Measurements from ENCODE around the gene CHRM4. TPM values are rescaled to one million over a fixed set of nuclear protein-coding genes. Genes with fewer than 3 reads are reported as not detected.
A peak's percentile ranks its signal among the peaks of the same experiment; 100 is the strongest.

CHRM4 gene
- total and polyA plus RNA-seq, 12 donors: 0.14 to 0.81 (median 0.39) TPM; not detected in 6

DNA sequence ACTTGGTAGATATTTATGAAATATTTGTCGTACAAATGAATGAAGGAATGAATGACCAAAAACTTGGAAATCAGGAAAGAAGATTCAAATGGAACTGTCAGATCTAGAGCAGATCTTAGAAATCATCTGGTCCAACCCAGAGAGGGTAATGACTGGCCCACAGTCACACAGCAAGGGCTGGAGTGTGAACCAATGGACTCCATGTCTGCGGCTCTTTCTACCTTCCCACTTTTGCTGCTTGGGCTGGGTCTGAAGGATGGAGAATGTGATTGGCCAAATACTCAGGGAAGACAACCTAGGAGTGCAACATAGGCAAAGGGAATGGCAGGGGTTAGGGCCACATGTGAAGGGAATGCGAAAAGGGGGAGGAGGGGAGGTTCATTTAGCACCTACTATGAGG, 50.1 kb downstream of the CHRM4 start:
- DNase-seq: no peak
- H3K27me3 ChIP-seq: no peaks in the 10 kb centered on the region
- TF ChIP-seq POLR2A (IDR thresholded peaks at IDR 0.05): no peak
- TF ChIP-seq, protein P1, sequence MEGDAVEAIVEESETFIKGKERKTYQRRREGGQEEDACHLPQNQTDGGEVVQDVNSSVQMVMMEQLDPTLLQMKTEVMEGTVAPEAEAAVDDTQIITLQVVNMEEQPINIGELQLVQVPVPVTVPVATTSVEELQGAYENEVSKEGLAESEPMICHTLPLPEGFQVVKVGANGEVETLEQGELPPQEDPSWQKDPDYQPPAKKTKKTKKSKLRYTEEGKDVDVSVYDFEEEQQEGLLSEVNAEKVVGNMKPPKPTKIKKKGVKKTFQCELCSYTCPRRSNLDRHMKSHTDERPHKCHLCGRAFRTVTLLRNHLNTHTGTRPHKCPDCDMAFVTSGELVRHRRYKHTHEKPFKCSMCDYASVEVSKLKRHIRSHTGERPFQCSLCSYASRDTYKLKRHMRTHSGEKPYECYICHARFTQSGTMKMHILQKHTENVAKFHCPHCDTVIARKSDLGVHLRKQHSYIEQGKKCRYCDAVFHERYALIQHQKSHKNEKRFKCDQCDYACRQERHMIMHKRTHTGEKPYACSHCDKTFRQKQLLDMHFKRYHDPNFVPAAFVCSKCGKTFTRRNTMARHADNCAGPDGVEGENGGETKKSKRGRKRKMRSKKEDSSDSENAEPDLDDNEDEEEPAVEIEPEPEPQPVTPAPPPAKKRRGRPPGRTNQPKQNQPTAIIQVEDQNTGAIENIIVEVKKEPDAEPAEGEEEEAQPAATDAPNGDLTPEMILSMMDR (IDR thresholded peaks at IDR 0.05): no peak
- WGBS, 4 donors: 87 to 92% (median 90%) methylated on average over 3 of the region's 3 CpGs
- intact Hi-C loops (cut with DNase I): no loop called here
- no peaks in the 10 kb centered on the region for H3K36me3 ChIP-seq (replicated peaks in 1 of 2)
- no peak overlapping the region for H3K27ac ChIP-seq
- peaks cover 0 to 23% of the 10 kb centered on the region in 2 donors for H3K4me1 ChIP-seq (replicated peaks in 1 of 2)
- H3K9me3 ChIP-seq (replicated peaks in 1 of 3): no peaks in the 10 kb centered on the region
- H3K4me3 ChIP-seq: no peak overlapping the region

DNA sequence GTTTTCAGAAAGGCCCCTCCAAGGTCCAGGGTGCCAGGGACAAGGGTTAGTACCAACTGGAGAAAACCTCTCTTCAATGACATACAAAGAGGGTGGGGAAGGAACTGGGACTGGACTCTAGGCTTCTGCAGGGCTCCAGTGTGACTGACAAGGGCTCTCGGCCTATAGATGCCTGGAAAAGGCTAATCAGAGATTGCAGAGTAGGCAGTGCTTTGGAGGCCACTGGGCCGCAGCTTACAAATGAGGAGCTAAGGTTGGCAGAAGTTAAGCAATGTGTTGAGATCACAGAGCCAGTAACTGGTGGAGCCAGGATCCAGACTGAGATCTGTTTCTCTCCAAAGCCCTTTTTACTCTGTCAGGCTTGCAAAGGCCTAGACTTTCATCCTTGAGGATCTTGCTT, 51.8 kb downstream of the CHRM4 start:
- Histone ChIP-seq H3K4me1 (replicated peaks in 1 of 2) (peaks cover 0 to 23% of the 10 kb centered on the region in 2 donors), H3K9me3 (replicated peaks in 1 of 3) (no peaks in the 10 kb centered on the region), H3K36me3 (replicated peaks in 1 of 2) (no peaks in the 10 kb centered on the region), H3K4me3 (no peak overlapping the region), H3K27me3 (no peaks in the 10 kb centered on the region), H3K27ac (peak overlapping the region in 2 of 5 donors; percentile 53 to 70)
- TF ChIP-seq, protein P1 (IDR thresholded peaks at IDR 0.05): no peak
- TF ChIP-seq POLR2A (IDR thresholded peaks at IDR 0.05): no peak
- 72 to 84% (median 75%) methylated on average over 2 of the region's 2 CpGs for WGBS, 4 donors
- intact Hi-C loops (cut with DNase I): no loop called here
- peak in 2 of 7 donors; percentile 69 to 76 for DNase-seq

DNA sequence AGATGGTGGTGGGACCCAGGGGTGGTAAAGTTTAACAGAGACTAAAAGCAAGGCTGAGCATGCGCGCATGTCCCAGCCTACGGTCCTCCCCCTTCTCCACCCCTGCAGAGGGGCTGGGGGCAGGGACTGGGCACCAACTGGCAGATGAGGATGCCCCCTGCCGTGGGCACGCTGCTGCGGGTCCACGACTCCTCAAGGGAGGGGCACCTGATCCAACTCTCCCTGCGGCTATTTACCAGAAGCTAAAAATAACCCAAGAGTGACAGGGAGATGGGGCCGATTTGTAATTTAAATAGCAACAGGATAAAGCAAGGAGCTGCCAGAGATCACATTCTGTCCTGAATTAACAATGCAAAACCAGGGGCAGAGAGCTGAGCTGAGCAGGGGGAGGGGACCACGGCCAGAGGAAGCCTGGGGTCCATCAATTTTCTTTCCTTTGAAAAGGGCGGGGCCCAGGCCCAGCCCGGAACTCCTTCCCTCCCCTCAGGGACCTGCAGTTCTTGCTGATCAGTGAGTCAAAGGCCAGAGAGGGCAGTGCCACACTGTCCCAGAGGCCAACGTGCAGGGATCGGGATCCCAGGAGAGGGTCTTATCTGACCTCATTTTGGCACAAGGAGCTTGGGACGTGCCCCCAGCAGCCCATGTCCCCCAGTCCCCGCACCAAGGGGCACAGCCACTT, 52.4 kb downstream of the CHRM4 start:
- Histone ChIP-seq H3K9me3 (replicated peaks in 1 of 3) (no peaks in the 10 kb centered on the region), H3K27ac (peak overlapping the region in 2 of 5 donors; percentile 70 to 80), H3K4me3 (peak overlapping the region in 1 of 4 donors; percentile 33), H3K4me1 (replicated peaks in 1 of 2) (peaks cover 0 to 23% of the 10 kb centered on the region in 2 donors), H3K36me3 (replicated peaks in 1 of 2) (no peaks in the 10 kb centered on the region), H3K27me3 (peaks cover 2% of the 10 kb centered on the region)
- intact Hi-C loops (cut with DNase I): no loop called here
- WGBS, 4 donors: 35 to 46% (median 37%) methylated on average over 8 to 16 of the region's 16 CpGs
- TF ChIP-seq POLR2A (IDR thresholded peaks at IDR 0.05): no peak
- TF ChIP-seq, protein P1 (IDR thresholded peaks at IDR 0.05): no peak
- DNase-seq: no peak

DNA sequence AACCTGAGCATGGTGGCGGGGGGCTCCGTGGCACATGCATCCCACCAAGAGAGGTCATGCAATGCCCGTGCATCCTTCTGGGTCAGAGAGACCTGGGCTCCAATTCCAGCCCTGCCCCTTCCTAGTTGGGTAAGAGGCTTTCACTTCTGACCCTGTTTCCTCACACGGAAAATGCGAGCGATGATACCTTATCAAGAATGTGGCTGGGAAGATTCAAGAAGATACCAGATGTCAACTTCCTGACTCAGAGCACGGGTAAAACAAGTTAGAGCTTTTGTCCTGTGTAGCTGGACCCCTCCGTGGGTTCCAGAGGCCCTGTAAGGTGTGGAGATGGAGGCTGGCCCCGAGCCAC, 53.0 kb downstream of the CHRM4 start:
- peak overlapping the region in 1 of 4 donors; percentile 33 for H3K4me3 ChIP-seq

More for the DNA sequence above, 53.0 kb downstream of the CHRM4 start:
- peaks cover 7% of the 10 kb centered on the region for H3K27me3 ChIP-seq
- H3K27ac ChIP-seq: peak overlapping the region in 2 of 5 donors; percentile 70 to 80
- 41 to 54% (median 45%) methylated on average over 9 of the region's 9 CpGs for WGBS, 4 donors
- TF ChIP-seq, protein P1 (IDR thresholded peaks at IDR 0.05): no peak
- no peak for TF ChIP-seq POLR2A (IDR thresholded peaks at IDR 0.05)
- no peaks in the 10 kb centered on the region for H3K9me3 ChIP-seq (replicated peaks in 1 of 3)
- peak in 2 of 7 donors; percentile 27 to 49 for DNase-seq
- intact Hi-C loops (cut with DNase I): no loop called here
- peaks cover 0 to 23% of the 10 kb centered on the region in 2 donors for H3K4me1 ChIP-seq (replicated peaks in 1 of 2)
- no peaks in the 10 kb centered on the region for H3K36me3 ChIP-seq (replicated peaks in 1 of 2)
